ENCODE results near the gene SLC6A6. TPM values are rescaled to one million over a fixed set of nuclear protein-coding genes. Genes with fewer than 3 reads are reported as not detected.

SLC6A6 gene
- total RNA-seq, 2 experiments from 2014 or later = 27.8 to 31.2 TPM

DNA sequence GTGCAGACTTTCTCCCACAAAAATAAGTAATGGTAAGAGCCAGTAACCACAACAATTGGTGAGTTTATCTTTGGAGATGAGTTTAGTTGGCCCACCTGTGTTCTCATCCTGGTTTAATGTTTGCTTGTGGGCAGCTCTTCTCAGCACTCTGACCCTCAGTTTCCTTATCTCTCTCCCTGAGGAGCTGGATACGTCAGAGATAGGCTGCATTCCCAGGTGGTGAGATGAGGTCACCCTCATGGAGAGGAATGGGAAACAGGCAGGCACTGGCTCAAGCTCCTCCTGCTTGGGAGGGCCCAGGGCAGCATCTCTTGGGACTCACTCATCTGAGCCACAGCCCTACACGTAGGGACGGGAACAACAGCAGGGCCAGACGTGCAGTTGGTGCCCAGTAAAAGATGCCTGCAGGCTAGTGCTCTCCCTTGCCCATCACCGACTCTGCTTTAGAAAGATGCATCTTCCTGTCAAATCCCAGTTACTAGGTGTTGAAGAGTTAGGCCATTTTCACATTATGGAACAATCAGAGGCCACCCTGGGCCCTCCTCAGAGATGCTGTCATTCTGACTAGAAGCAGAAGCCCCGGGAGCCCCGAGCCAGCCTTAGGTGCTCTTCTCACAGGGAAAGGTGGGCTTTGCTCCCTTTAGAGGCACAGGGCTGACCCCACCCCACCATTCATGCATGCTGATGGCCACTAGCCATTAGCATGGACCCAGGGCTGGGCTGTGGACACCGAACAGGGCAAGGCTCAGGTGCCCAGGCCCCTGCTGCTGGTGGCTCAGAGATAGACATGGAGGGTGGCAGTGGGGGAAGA is 78.0 kb downstream of the SLC6A6 start:
- intact Hi-C loops (cut with DNase I, micrococcal nuclease) = no loop called here
- no peak for ATAC-seq (ENCODE audit: poor library complexity)

DNA sequence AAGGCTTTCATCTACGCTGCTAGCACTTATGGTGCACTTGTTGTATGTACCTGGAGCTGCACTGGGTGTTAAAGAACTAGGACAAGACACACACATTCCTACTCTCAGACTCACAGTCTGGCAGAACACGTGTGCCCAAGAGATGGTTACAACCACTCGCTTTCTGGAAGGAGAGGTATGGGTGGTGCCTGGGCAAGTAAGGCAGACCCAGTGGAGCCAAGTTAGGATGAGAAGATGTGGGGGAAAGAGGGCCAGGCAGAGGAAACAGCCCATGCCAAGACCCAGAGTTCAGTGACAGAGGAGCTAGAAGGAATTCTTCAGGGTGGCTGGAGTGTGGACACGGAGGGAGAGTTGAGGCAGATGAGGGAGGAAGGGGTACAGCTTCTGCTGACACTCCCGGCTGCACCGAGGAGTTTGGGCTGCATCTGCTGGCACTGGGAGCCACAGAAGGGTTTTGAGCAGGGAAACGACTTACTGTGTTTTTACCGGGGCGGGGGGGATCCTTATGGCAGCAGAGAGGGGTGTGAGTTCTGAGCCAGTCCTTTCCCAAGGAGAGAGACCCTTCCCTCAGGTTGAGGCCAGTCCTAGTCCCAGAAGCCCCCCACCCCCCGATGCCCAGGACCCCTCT is 78.7 kb downstream of the SLC6A6 start:
- ATAC-seq (ENCODE audit: poor library complexity) = no peak
- intact Hi-C loops (cut with DNase I, micrococcal nuclease) = no loop called here
- peaks cover 92% of the 10 kb centered on the region for H3K36me3 Mint-ChIP-seq (ENCODE audit: low read depth)

More for the DNA sequence above, 78.0 kb downstream of the SLC6A6 start:
- peaks cover 95% of the 10 kb centered on the region for H3K36me3 ChIP-seq (ENCODE audit: insufficient read depth, low read length)
- H3K9me3 ChIP-seq (ENCODE audit: control insufficient read depth in 1 of 2, insufficient read depth in 1 of 2, low read length in 2 of 2) = no peaks in the 10 kb centered on the region
- H3K27ac ChIP-seq (ENCODE audit: low read depth in 1 of 2, low read length in 2 of 2) = no peak overlapping the region
- Mint-ChIP-seq H3K27me3 (no peaks in the 10 kb centered on the region), H3K4me3 (no peak overlapping the region), H3K9me3 (no peaks in the 10 kb centered on the region), H3K4me1 (ENCODE audit: low read depth) (no peaks in the 10 kb centered on the region), H3K36me3 (ENCODE audit: low read depth) (peaks cover 84% of the 10 kb centered on the region), H3K27ac (no peak overlapping the region)
- ChIA-PET CTCF (no interaction called here), POLR2A (no interaction called here)
- DNase-seq = no peak
- no peaks in the 10 kb centered on the region for H3K4me1 ChIP-seq (ENCODE audit: insufficient read depth, low read length)
- no peaks in the 10 kb centered on the region for H3K27me3 ChIP-seq (ENCODE audit: control insufficient read depth in 1 of 2, insufficient read depth in 2 of 2, low read length in 2 of 2)
- no peak overlapping the region for H3K4me3 ChIP-seq (ENCODE audit: low read length)
- TF ChIP-seq, protein P1, sequence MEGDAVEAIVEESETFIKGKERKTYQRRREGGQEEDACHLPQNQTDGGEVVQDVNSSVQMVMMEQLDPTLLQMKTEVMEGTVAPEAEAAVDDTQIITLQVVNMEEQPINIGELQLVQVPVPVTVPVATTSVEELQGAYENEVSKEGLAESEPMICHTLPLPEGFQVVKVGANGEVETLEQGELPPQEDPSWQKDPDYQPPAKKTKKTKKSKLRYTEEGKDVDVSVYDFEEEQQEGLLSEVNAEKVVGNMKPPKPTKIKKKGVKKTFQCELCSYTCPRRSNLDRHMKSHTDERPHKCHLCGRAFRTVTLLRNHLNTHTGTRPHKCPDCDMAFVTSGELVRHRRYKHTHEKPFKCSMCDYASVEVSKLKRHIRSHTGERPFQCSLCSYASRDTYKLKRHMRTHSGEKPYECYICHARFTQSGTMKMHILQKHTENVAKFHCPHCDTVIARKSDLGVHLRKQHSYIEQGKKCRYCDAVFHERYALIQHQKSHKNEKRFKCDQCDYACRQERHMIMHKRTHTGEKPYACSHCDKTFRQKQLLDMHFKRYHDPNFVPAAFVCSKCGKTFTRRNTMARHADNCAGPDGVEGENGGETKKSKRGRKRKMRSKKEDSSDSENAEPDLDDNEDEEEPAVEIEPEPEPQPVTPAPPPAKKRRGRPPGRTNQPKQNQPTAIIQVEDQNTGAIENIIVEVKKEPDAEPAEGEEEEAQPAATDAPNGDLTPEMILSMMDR (IDR thresholded peaks at IDR 0.05) = no peak

DNA sequence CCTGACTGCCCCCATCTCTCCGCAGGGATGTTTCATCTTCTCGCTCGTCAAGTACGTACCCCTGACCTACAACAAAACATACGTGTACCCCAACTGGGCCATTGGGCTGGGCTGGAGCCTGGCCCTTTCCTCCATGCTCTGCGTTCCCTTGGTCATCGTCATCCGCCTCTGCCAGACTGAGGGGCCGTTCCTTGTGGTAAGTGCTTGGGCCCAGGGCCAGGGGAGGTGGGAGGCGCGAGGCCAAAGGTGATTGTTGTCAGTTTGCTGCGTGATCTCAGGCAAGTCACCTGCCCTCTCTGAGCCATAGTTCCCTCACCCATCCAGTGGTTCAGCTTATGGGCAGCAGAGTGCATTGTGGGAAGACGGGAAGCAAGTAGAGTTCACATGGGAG is 79.2 kb downstream of the SLC6A6 start:
- ATAC-seq (ENCODE audit: poor library complexity) = no peak
- ChIA-PET CTCF (no interaction called here), POLR2A (no interaction called here)
- H3K4me3 ChIP-seq (ENCODE audit: low read length) = no peak overlapping the region
- intact Hi-C loops (cut with DNase I, micrococcal nuclease) = no loop called here
- no peak overlapping the region for H3K4me3 Mint-ChIP-seq
- H3K27ac Mint-ChIP-seq = no peak overlapping the region
- TF ChIP-seq, protein P1 (IDR thresholded peaks at IDR 0.05) = no peak
- H3K36me3 ChIP-seq (ENCODE audit: insufficient read depth, low read length) = peaks cover 93% of the 10 kb centered on the region
- H3K27me3 ChIP-seq (ENCODE audit: control insufficient read depth in 1 of 2, insufficient read depth in 2 of 2, low read length in 2 of 2) = no peaks in the 10 kb centered on the region
- H3K27me3 Mint-ChIP-seq = no peaks in the 10 kb centered on the region
- H3K4me1 Mint-ChIP-seq (ENCODE audit: low read depth) = no peaks in the 10 kb centered on the region
- H3K36me3 Mint-ChIP-seq (ENCODE audit: low read depth) = peaks cover 95% of the 10 kb centered on the region
- no peak for DNase-seq
- H3K27ac ChIP-seq (ENCODE audit: low read depth in 1 of 2, low read length in 2 of 2) = no peak overlapping the region
- no peaks in the 10 kb centered on the region for H3K4me1 ChIP-seq (ENCODE audit: insufficient read depth, low read length)
- H3K9me3 Mint-ChIP-seq = no peaks in the 10 kb centered on the region
- H3K9me3 ChIP-seq (ENCODE audit: control insufficient read depth in 1 of 2, insufficient read depth in 1 of 2, low read length in 2 of 2) = no peaks in the 10 kb centered on the region

More for the DNA sequence above, 78.7 kb downstream of the SLC6A6 start:
- TF ChIP-seq, protein P1 (IDR thresholded peaks at IDR 0.05) = no peak
- Mint-ChIP-seq H3K4me1 (ENCODE audit: low read depth) (no peaks in the 10 kb centered on the region), H3K27ac (no peak overlapping the region), H3K27me3 (no peaks in the 10 kb centered on the region), H3K4me3 (no peak overlapping the region), H3K9me3 (no peaks in the 10 kb centered on the region)
- Histone ChIP-seq H3K36me3 (ENCODE audit: insufficient read depth, low read length) (peaks cover 94% of the 10 kb centered on the region), H3K27me3 (ENCODE audit: control insufficient read depth in 1 of 2, insufficient read depth in 2 of 2, low read length in 2 of 2) (no peaks in the 10 kb centered on the region), H3K4me1 (ENCODE audit: insufficient read depth, low read length) (no peaks in the 10 kb centered on the region), H3K27ac (ENCODE audit: low read depth in 1 of 2, low read length in 2 of 2) (no peak overlapping the region), H3K4me3 (ENCODE audit: low read length) (no peak overlapping the region), H3K9me3 (ENCODE audit: control insufficient read depth in 1 of 2, insufficient read depth in 1 of 2, low read length in 2 of 2) (no peaks in the 10 kb centered on the region)
- ChIA-PET POLR2A (no interaction called here), CTCF (no interaction called here)
- DNase-seq = no peak

All from CD4-positive, alpha-beta T cell (primary cell).